Non-pigmented ciliary epithelial cell (primary cell): ENCODE measurements around the gene DNAH7.
"Not testable (repeated sequence)": the region's sequence is repeated elsewhere in the genome, so short reads cannot be mapped to it uniquely, and the experiment has no call there.

ENCODE experiments used
- DNase-seq: peaks from one replicate; pipeline ENCODE4 v3.0.0-alpha.2; 2010; ENCODE audit warnings: low read depth

The DNAH7 gene

GRCh38 chr2:195721042-195721441 is 347.6 kb downstream of the DNAH7 start:
- no peak for DNase-seq

- DNase-seq: no peak
These were observed 352.2 kb downstream of the DNAH7 start for GRCh38 chr2:195716466-195716865.

- DNase-seq: no peak
These were observed 357.2 kb downstream of the DNAH7 start for GRCh38 chr2:195711478-195711877.

- peak; percentile 57 for DNase-seq
These were observed 358.5 kb downstream of the DNAH7 start for GRCh38 chr2:195709901-195710806.

- peak; percentile 17 for DNase-seq
These were observed 362.3 kb downstream of the DNAH7 start for GRCh38 chr2:195706161-195706900.

GRCh38 chr2:195700480-195700879 is 368.2 kb downstream of the DNAH7 start:
- DNase-seq: no peak

- no peak for DNase-seq
These were observed 370.9 kb downstream of the DNAH7 start for GRCh38 chr2:195697681-195698220.

GRCh38 chr2:195696012-195696411 is 372.6 kb downstream of the DNAH7 start:
- DNase-seq: no peak

GRCh38 chr2:195695002-195695631 is 373.5 kb downstream of the DNAH7 start:
- DNase-seq: no peak

GRCh38 chr2:195694553-195694952 is 374.1 kb downstream of the DNAH7 start:
- no peak for DNase-seq

- DNase-seq: not testable (repeated sequence)
These were observed 376.1 kb downstream of the DNAH7 start for GRCh38 chr2:195692531-195692930.
